ENCODE results near the gene RDM1.
"Not testable (repeated sequence)": the region's sequence is repeated elsewhere in the genome, so short reads cannot be mapped to it uniquely, and the experiment has no call there.

Gene RDM1

GRCh38 chr17:35930211-35931065 is at the start of gene RDM1:
RDM1 (minus strand) TSS chr17:35930773; CDS start chr17:35930727, 46 bp downstream.
- peak; percentile 53 for DNase-seq

GRCh38 chr17:35978346-35978745 is 47.8 kb upstream of the RDM1 start:
- DNase-seq = no peak

- DNase-seq = no peak
These were observed 46.9 kb upstream of the RDM1 start for GRCh38 chr17:35977509-35977908.

- DNase-seq = no peak
These were observed 43.0 kb upstream of the RDM1 start for GRCh38 chr17:35973333-35974260.

GRCh38 chr17:35972945-35973332 is 42.4 kb upstream of the RDM1 start:
- no peak for DNase-seq

GRCh38 chr17:35972535-35972934 is 42.0 kb upstream of the RDM1 start:
- DNase-seq = no peak

- DNase-seq = no peak
These were observed 41.5 kb upstream of the RDM1 start for GRCh38 chr17:35972066-35972465.

GRCh38 chr17:35969558-35970380 is 39.2 kb upstream of the RDM1 start:
- peak; percentile 79 for DNase-seq

- DNase-seq = no peak
These were observed 38.0 kb upstream of the RDM1 start for GRCh38 chr17:35968520-35969054.

GRCh38 chr17:35965272-35965671 is 34.7 kb upstream of the RDM1 start:
- DNase-seq = no peak

GRCh38 chr17:35963663-35964062 is 33.1 kb upstream of the RDM1 start:
- no peak for DNase-seq

- no peak for DNase-seq
These were observed 23.1 kb upstream of the RDM1 start for GRCh38 chr17:35953720-35954119.

- DNase-seq = no peak
These were observed 18.8 kb upstream of the RDM1 start for GRCh38 chr17:35949401-35949800.

- DNase-seq = no peak
These were observed 17.5 kb upstream of the RDM1 start for GRCh38 chr17:35948092-35948491.

GRCh38 chr17:35947156-35947585 is 16.6 kb upstream of the RDM1 start:
- DNase-seq = peak; percentile 71

GRCh38 chr17:35944151-35944550 is 13.6 kb upstream of the RDM1 start:
- DNase-seq = no peak

GRCh38 chr17:35943537-35943936 is 13.0 kb upstream of the RDM1 start, which contains the start of gene LYZL6:
LYZL6 (minus strand) TSS chr17:35943713; CDS start chr17:35939356, 4,357 bp downstream.
- DNase-seq = no peak

- DNase-seq = no peak
These were observed 12.1 kb upstream of the RDM1 start for GRCh38 chr17:35942588-35943186.

GRCh38 chr17:35938492-35938891 is 7.9 kb upstream of the RDM1 start:
- not testable (repeated sequence) for DNase-seq

- no peak for DNase-seq
These were observed 5.5 kb upstream of the RDM1 start for GRCh38 chr17:35936063-35936462.

- no peak for DNase-seq
These were observed 4.2 kb upstream of the RDM1 start for GRCh38 chr17:35934760-35935159.

GRCh38 chr17:35932586-35932985 is 2.0 kb upstream of the RDM1 start:
- DNase-seq = no peak

All from RPMI8226 (cell line).